SU-DHL-6 (cell line): ENCODE data around the gene PXDC1.

ENCODE experiments used
- H2AFZ ChIP-seq: fragments of 200-600 bp; sonication (generic); 2 replicates; pipeline ENCODE4 v1.6.1; 2014; ENCODE audit warnings: low read depth, mild to moderate bottlenecking, moderate library complexity, mixed read lengths, antibody characterized with exemption, low read length; ENCODE audit not compliant: severe bottlenecking
- H3F3A ChIP-seq: fragments of 200-600 bp; shearing (Covaris generic); 2 replicates; pipeline ENCODE4 v1.6.0; 2016; ENCODE audit warnings: antibody characterized with exemption, mild to moderate bottlenecking; ENCODE audit not compliant: insufficient read depth
- H3K27ac ChIP-seq: fragments of 200-600 bp; sonication (generic); 2 replicates; pipeline ENCODE4 v1.5.1; 2016; ENCODE audit warnings: low read depth, mild to moderate bottlenecking, low read length, moderate library complexity, mixed read lengths
- H3K27me3 ChIP-seq: fragments of 200-600 bp; sonication (generic), shearing (Covaris generic); 2 replicates; pipeline ENCODE4 v1.6.0; 2014; ENCODE audit warnings: mild to moderate bottlenecking, low read length
- H3K36me3 ChIP-seq: fragments of 200-600 bp; sonication (generic); 2 replicates; pipeline ENCODE4 v1.6.1; 2014; ENCODE audit warnings: mild to moderate bottlenecking, low read length, mixed read lengths
- H3K4me2 ChIP-seq: fragments of 300-600, 200-600 bp; shearing (Covaris generic), sonication (generic); 2 replicates; pipeline ENCODE4 v1.6.0; 2014; ENCODE audit warnings: low read length, low read depth, mild to moderate bottlenecking; ENCODE audit not compliant: poor library complexity, severe bottlenecking
- H3K4me3 ChIP-seq: fragments of 200-600 bp; sonication (generic); 2 replicates; pipeline ENCODE4 v1.5.1; 2014; ENCODE audit warnings: antibody characterized with exemption, low read length, mild to moderate bottlenecking, mixed read lengths; ENCODE audit not compliant: insufficient read depth, poor library complexity, severe bottlenecking
- H3K79me2 ChIP-seq: fragments of 200-600 bp; sonication (generic); 2 replicates; pipeline ENCODE4 v1.6.1; 2014; ENCODE audit warnings: mild to moderate bottlenecking, low read length, moderate library complexity; ENCODE audit not compliant: insufficient read depth
- H3K9ac ChIP-seq: fragments of 200-600 bp; sonication (generic); 2 replicates; pipeline ENCODE4 v1.7.0; 2014; ENCODE audit warnings: mild to moderate bottlenecking, low read length
- H3K9me2 ChIP-seq: fragments of 200-600 bp; sonication (generic); replicated peaks from 2 replicates; pipeline ENCODE4 v1.6.1; 2014; ENCODE audit warnings: low read length; ENCODE audit not compliant: insufficient read depth
- H3K9me3 ChIP-seq: fragments of 200-600 bp; sonication (generic); 2 replicates; pipeline ENCODE4 v1.6.1; 2014; ENCODE audit warnings: low read length, mixed read lengths; ENCODE audit not compliant: insufficient read depth
- H4K20me1 ChIP-seq: fragments of 200-600 bp; sonication (generic); 2 replicates; pipeline ENCODE4 v1.6.1; 2014; ENCODE audit warnings: low read depth, mild to moderate bottlenecking, antibody characterized with exemption, low read length, moderate library complexity, mixed read lengths
- EZH2phosphoT487 ChIP-seq: fragments of 200-600 bp; sonication (generic), shearing (Covaris generic); conservative IDR thresholded peaks from 2 replicates; pipeline ENCODE4 v1.6.1; 2018; ENCODE audit warnings: mild to moderate bottlenecking, antibody characterized with exemption, low read length, moderate library complexity, mixed read lengths
- TF ChIP-seq, protein P1 (sequence below): fragments of 200-600 bp; sonication (generic); IDR thresholded peaks from one replicate; pipeline ENCODE4 v1.5.1; 2017; ENCODE audit warnings: antibody characterized with exemption, mild to moderate bottlenecking, low read length, moderate library complexity; ENCODE audit not compliant: insufficient read depth, poor library complexity, severe bottlenecking

Gene PXDC1

DNA sequence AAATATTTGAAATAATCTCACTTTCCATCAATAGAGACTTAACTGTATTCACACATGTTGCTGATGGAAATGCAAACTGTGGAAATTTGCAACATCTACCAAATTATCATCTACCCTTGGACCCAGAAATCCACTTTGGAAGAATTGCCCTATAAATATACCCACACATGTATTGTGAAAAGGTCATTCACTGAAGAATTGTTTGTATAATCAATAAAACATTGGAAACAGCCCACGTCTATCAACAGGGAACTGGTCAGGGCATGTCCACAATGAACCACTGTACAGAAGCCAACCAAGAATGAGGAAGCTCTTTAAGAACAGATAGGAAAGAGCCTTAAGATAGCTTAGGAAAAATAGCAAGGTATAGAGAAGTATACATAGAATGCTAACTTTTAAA is 36.2 kb downstream of the PXDC1 start:
- Histone ChIP-seq H3K4me3 (no peak overlapping the region), H3K27ac (no peak overlapping the region), H4K20me1 (no peaks in the 10 kb centered on the region), H3K9ac (no peak overlapping the region), H3F3A (no peaks in the 10 kb centered on the region), H3K9me3 (no peaks in the 10 kb centered on the region), H2AFZ (no peak overlapping the region), H3K27me3 (no peaks in the 10 kb centered on the region), H3K9me2 (no peaks in the 10 kb centered on the region), H3K36me3 (no peaks in the 10 kb centered on the region), H3K79me2 (no peaks in the 10 kb centered on the region), H3K4me2 (no peak overlapping the region)
- TF ChIP-seq, protein P1, sequence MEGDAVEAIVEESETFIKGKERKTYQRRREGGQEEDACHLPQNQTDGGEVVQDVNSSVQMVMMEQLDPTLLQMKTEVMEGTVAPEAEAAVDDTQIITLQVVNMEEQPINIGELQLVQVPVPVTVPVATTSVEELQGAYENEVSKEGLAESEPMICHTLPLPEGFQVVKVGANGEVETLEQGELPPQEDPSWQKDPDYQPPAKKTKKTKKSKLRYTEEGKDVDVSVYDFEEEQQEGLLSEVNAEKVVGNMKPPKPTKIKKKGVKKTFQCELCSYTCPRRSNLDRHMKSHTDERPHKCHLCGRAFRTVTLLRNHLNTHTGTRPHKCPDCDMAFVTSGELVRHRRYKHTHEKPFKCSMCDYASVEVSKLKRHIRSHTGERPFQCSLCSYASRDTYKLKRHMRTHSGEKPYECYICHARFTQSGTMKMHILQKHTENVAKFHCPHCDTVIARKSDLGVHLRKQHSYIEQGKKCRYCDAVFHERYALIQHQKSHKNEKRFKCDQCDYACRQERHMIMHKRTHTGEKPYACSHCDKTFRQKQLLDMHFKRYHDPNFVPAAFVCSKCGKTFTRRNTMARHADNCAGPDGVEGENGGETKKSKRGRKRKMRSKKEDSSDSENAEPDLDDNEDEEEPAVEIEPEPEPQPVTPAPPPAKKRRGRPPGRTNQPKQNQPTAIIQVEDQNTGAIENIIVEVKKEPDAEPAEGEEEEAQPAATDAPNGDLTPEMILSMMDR, result no peak
- TF ChIP-seq EZH2phosphoT487, result no peak

DNA sequence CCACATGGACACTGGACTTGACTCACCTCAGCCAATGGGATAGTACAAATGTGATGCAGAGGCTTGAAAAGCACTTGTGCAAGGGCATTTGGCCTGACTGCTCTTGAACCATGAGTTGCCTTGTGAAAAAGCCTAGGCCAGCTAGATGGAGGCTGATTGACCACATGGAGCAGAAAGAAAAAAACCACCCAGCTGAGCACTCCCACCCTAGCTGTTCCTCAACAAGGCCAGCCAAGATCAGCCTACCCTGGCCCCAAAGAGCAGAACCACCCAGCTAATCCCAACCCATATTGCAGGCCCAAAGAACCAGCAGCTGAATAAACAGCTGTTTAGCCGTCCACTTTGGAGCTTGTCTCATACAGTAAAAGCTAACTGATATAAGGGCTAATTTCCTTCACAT is 36.7 kb downstream of the PXDC1 start:
- Histone ChIP-seq H3K27ac (no peak overlapping the region), H3K9ac (no peak overlapping the region), H3K9me2 (no peaks in the 10 kb centered on the region), H3K4me2 (no peak overlapping the region), H3K36me3 (no peaks in the 10 kb centered on the region), H3K27me3 (no peaks in the 10 kb centered on the region), H4K20me1 (no peaks in the 10 kb centered on the region), H3K9me3 (no peaks in the 10 kb centered on the region), H3F3A (no peaks in the 10 kb centered on the region), H3K79me2 (no peaks in the 10 kb centered on the region), H3K4me3 (no peak overlapping the region), H2AFZ (no peak overlapping the region)
- TF ChIP-seq, protein P1, result no peak
- TF ChIP-seq EZH2phosphoT487, result no peak

DNA sequence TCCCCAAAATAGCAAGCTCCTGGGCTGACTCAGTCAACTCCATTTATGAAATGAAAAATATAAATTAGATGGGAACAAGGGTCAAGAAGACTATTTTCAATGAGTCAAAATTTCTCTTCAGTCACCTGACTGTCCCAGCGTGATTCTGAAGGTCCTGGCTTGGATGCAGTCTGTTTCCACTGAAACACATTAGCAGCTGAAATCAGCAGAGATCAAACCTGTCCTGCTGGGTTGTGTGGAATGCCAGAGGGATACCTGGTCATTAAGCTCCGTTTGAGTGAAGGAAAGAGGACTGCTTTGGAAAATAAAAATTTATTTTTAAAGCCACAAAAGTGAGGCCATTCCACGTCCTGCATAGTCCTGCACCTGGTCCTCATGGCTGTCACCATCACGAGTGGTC is 37.4 kb downstream of the PXDC1 start:
- no peaks in the 10 kb centered on the region for H3K9me2 ChIP-seq
- H3K27ac ChIP-seq, result no peak overlapping the region
- H4K20me1 ChIP-seq, result no peaks in the 10 kb centered on the region
- no peaks in the 10 kb centered on the region for H3K27me3 ChIP-seq
- H3K4me3 ChIP-seq, result no peak overlapping the region
- no peaks in the 10 kb centered on the region for H3F3A ChIP-seq
- no peaks in the 10 kb centered on the region for H3K9me3 ChIP-seq
- no peak overlapping the region for H3K9ac ChIP-seq
- TF ChIP-seq, protein P1, result no peak
- no peak for TF ChIP-seq EZH2phosphoT487
- H3K4me2 ChIP-seq, result no peak overlapping the region
- no peaks in the 10 kb centered on the region for H3K36me3 ChIP-seq
- no peak overlapping the region for H2AFZ ChIP-seq
- H3K79me2 ChIP-seq, result no peaks in the 10 kb centered on the region
